HG02884 (cell line): ENCODE data around the gene TTC31.
"Not testable (repeated sequence)": the region's sequence is repeated elsewhere in the genome, so short reads cannot be mapped to it uniquely, and the experiment has no call there.

Source experiments
- ATAC-seq: cut with Tn5 transposase; IDR thresholded peaks from one replicate; pipeline ENCODE4 v1.9.1; 2021; ENCODE audit warnings: mild to moderate bottlenecking, moderate library complexity; ENCODE audit not compliant: unreplicated experiment

TTC31 gene

GRCh38 chr2:74482801-74483674, at the start of gene TTC31, which contains the start of gene CCDC142:
TSS of gene TTC31 (plus strand) at chr2:74483081. CDS start at chr2:74483096, 15 bp downstream.
TSS of gene CCDC142 (minus strand) at chr2:74482998. CDS start at chr2:74482837, 161 bp downstream.
- ATAC-seq = peak; percentile 82

GRCh38 chr2:74436111-74436805, 46.6 kb upstream of the TTC31 start:
- no peak for ATAC-seq

GRCh38 chr2:74436848-74437695, 45.8 kb upstream of the TTC31 start:
- no peak for ATAC-seq

GRCh38 chr2:74438248-74438647, 44.6 kb upstream of the TTC31 start:
- ATAC-seq = no peak

- no peak for ATAC-seq
These were observed 43.5 kb upstream of the TTC31 start for GRCh38 chr2:74439373-74439772.

GRCh38 chr2:74439803-74440377, 43.0 kb upstream of the TTC31 start:
- ATAC-seq = no peak

GRCh38 chr2:74440378-74441169, 42.3 kb upstream of the TTC31 start:
- ATAC-seq = peak; percentile 75

- no peak for ATAC-seq
These were observed 41.7 kb upstream of the TTC31 start for GRCh38 chr2:74441170-74441689.

- ATAC-seq = no peak
These were observed 41.0 kb upstream of the TTC31 start, which contains the start of gene RTKN for GRCh38 chr2:74441690-74442482. TSS of gene RTKN (minus strand) at chr2:74441937. CDS start at chr2:74441816, 121 bp downstream.

DNA sequence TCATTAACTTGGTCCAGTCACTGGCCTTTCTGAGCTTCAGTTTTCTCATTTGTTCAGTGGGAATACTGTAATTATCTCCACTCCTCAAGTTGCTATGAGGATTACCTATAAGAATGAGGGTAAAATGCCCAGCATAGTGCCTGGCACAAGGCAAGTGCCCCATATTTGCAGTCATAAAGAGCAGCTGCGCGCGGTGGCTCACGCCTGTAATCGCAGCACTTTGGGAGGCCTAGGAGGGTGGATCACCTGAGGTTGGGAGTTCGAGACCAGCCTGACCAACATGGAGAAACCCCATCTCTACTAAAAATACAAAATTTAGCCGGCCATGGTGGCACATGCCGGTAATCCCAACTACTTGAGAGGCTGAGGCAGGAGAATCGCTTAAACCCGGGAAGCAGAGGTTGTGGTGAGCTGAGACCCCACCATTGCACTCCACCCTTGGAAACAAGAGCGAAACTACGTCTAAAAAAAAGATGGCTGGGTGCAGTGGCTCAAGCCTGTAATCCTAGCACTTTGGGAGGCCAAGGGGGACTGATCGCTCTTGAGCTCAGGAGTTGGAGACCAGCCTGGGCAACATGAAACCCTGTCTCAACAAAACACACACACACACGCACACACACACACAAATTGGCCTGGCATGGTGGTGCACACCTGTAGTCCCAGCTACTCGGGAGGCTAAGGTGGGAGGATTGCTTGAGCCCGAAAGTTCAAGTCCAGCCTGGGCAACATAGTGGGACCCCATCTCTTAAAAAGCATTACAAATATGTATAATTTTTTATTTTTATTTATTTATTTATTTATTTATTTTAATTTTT, 40.2 kb upstream of the TTC31 start:
- not testable (repeated sequence) for ATAC-seq

- ATAC-seq = no peak
These were observed 38.2 kb upstream of the TTC31 start for GRCh38 chr2:74444498-74445318.

- ATAC-seq = no peak
These were observed 35.5 kb upstream of the TTC31 start for GRCh38 chr2:74447230-74447999.

GRCh38 chr2:74448771-74449170, 34.1 kb upstream of the TTC31 start:
- no peak for ATAC-seq

- ATAC-seq = no peak
These were observed 32.2 kb upstream of the TTC31 start for GRCh38 chr2:74450570-74451190.

DNA sequence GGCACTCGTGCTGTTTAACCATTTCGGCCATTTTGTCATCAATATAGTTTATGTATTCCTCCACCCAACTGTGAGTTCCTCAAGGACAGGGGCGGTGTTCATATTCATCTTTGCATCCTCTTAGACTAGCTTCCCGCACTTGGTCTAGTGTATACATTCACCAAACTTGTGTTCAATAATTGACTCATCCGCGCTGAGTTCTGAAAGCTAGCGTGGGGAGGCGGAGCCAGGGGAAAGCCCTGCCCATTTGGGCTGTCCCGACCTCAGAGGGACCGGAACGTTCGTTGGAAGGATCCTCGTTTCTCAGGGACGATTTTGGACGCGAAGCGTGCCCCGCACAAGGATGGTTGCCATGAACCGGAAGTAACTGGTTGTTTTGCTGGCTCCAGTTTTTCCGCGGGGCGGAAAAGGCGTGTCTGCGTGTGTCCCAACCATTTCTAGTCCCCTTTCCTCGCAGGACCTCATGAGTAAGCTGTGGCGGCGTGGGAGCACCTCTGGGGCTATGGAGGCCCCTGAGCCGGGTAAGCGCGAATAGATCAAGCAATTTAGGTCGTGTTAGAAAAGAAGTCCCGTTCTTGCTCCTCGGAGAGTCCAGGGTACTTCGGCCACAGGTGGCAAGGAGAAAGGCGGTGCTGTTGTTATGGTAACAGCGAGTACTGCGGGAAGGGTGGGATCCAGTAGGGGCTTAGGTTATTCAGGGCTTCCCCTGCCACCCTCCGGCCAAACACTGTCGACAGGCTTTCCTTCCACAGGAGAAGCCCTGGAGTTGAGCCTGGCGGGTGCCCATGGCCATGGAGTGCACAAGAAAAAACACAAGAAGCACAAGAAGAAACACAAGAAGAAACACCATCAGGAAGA, 28.0 kb upstream of the TTC31 start, which contains the start of gene INO80B:
TSS of gene INO80B (plus strand) at position 434 of the 858 bp plus-strand sequence. CDS start at position 464, 30 bp downstream.
- ATAC-seq = peak; percentile 35
